GM18867 (cell line): ENCODE measurements around the gene WIPF2.
"Not testable (repeated sequence)": the region's sequence is repeated elsewhere in the genome, so short reads cannot be mapped to it uniquely, and the experiment has no call there.

Source experiments
- ATAC-seq: cut with Tn5 transposase; IDR thresholded peaks from one replicate; pipeline ENCODE4 v1.9.1; 2021; ENCODE audit warnings: mild to moderate bottlenecking, moderate library complexity; ENCODE audit not compliant: unreplicated experiment

WIPF2 gene

GRCh38 chr17:40293363-40293762 lies 74.3 kb downstream of the WIPF2 start:
- no peak for ATAC-seq

- no peak for ATAC-seq
These were observed 76.7 kb downstream of the WIPF2 start for GRCh38 chr17:40295488-40296436.

GRCh38 chr17:40297511-40297910 lies 78.4 kb downstream of the WIPF2 start:
- ATAC-seq, result no peak

GRCh38 chr17:40298726-40299125 lies 79.6 kb downstream of the WIPF2 start:
- no peak for ATAC-seq

GRCh38 chr17:40299159-40299757 lies 80.2 kb downstream of the WIPF2 start:
- not testable (repeated sequence) for ATAC-seq

- ATAC-seq, result no peak
These were observed 82.2 kb downstream of the WIPF2 start for GRCh38 chr17:40301315-40301714.

- ATAC-seq, result no peak
These were observed 84.0 kb downstream of the WIPF2 start for GRCh38 chr17:40303009-40303657.

GRCh38 chr17:40303708-40304551 lies 84.8 kb downstream of the WIPF2 start:
- ATAC-seq, result no peak

- not testable (repeated sequence) for ATAC-seq
These were observed 85.4 kb downstream of the WIPF2 start for GRCh38 chr17:40304552-40304863.

GRCh38 chr17:40304866-40305265 lies 85.8 kb downstream of the WIPF2 start:
- not testable (repeated sequence) for ATAC-seq

GRCh38 chr17:40306395-40306794 lies 87.3 kb downstream of the WIPF2 start:
- ATAC-seq, result no peak

GRCh38 chr17:40307001-40307730 lies 88.1 kb downstream of the WIPF2 start:
- no peak for ATAC-seq

- no peak for ATAC-seq
These were observed 88.7 kb downstream of the WIPF2 start for GRCh38 chr17:40307740-40308239.

GRCh38 chr17:40309031-40309948 lies 90.2 kb downstream of the WIPF2 start, which contains the start of gene RARA:
Gene RARA, plus strand, starts transcription at chr17:40309180. Its CDS starts 22,039 bp downstream, at chr17:40331219.
- ATAC-seq, result no peak

- ATAC-seq, result no peak
These were observed 90.9 kb downstream of the WIPF2 start for GRCh38 chr17:40309949-40310510.

GRCh38 chr17:40310882-40311391 lies 91.8 kb downstream of the WIPF2 start:
- ATAC-seq, result no peak

GRCh38 chr17:40311575-40311974 lies 92.5 kb downstream of the WIPF2 start:
- no peak for ATAC-seq

GRCh38 chr17:40312131-40312731 lies 93.1 kb downstream of the WIPF2 start:
- no peak for ATAC-seq
